ENCODE results near the gene FGF12. TPM values are rescaled to one million over a fixed set of nuclear protein-coding genes. Genes with fewer than 3 reads are reported as not detected.

FGF12 gene
- total RNA-seq, 8 experiments from 2014 or later = 8.2 to 173 (median 21.6) TPM

- WGBS, 10 experiments = 4 to 100% (median 27%) methylated on average over 1 to 7 of the region's 7 CpGs
- in situ Hi-C loops (cut with MboI; ENCODE audit: low pct_unique_long_range_greater_than_20kb in 2 of 9, low sequenced_read_pairs in 9 of 9, unreplicated experiment in 9 of 9) = loop anchor here in 1 of 9 experiments (25.0 kb wide), 1 partner anchor 249 kb away; no protein-coding TSS in a partner anchor
- H3K4me3 ChIP-seq = no peak overlapping the region
- no peak overlapping the region for H3K27ac ChIP-seq
- peaks cover 0 to 16% of the 10 kb centered on the region in 2 donors for H3K4me1 ChIP-seq (replicated peaks in 1 of 2)
- ATAC-seq (replicated peaks in 6 of 8) = peak in 3 of 8 experiments; percentile 80 to 81 (median 80)
Measured at GRCh38 chr3:192188218-192188835, 539.0 kb downstream of the FGF12 start.

GRCh38 chr3:192187485-192188051, 539.8 kb downstream of the FGF12 start:
- no peak for ATAC-seq (replicated peaks in 6 of 8)
- in situ Hi-C loops (cut with MboI; ENCODE audit: low pct_unique_long_range_greater_than_20kb in 2 of 9, low sequenced_read_pairs in 9 of 9, unreplicated experiment in 9 of 9) = loop anchor here in 1 of 9 experiments (25.0 kb wide), 1 partner anchor 250 kb away; no protein-coding TSS in a partner anchor
- WGBS, 10 experiments = 10 to 79% (median 54%) methylated on average over 3 to 4 of the region's 4 CpGs
- Histone ChIP-seq H3K4me1 (replicated peaks in 1 of 2) (peaks cover 0 to 16% of the 10 kb centered on the region in 2 donors), H3K27ac (no peak overlapping the region), H3K4me3 (no peak overlapping the region)

GRCh38 chr3:192186498-192186897, 540.8 kb downstream of the FGF12 start:
- in situ Hi-C loops (cut with MboI; ENCODE audit: low pct_unique_long_range_greater_than_20kb in 2 of 9, low sequenced_read_pairs in 9 of 9, unreplicated experiment in 9 of 9) = loop anchor here in 1 of 9 experiments (25.0 kb wide), 1 partner anchor 251 kb away; no protein-coding TSS in a partner anchor
- ATAC-seq (replicated peaks in 6 of 8) = no peak
- Histone ChIP-seq H3K4me3 (no peak overlapping the region), H3K27ac (no peak overlapping the region), H3K4me1 (replicated peaks in 1 of 2) (peaks cover 0 to 16% of the 10 kb centered on the region in 2 donors)
- WGBS, 10 experiments = 46 to 97% (median 79%) methylated on average over 2 to 3 of the region's 3 CpGs; no CpG with 5 or more reads in 2 of the 10 experiments

- peak in 4 of 8 experiments; percentile 19 to 50 (median 42) for ATAC-seq (replicated peaks in 6 of 8)
- no peak overlapping the region for H3K4me3 ChIP-seq
- 0 to 50% (median 32%) methylated on average over 1 to 2 of the region's 2 CpGs; no CpG with 5 or more reads in 2 of the 10 experiments for WGBS, 10 experiments
- H3K27ac ChIP-seq = no peak overlapping the region
- in situ Hi-C loops (cut with MboI; ENCODE audit: low pct_unique_long_range_greater_than_20kb in 2 of 9, low sequenced_read_pairs in 9 of 9, unreplicated experiment in 9 of 9) = loop anchor here in 1 of 9 experiments (25.0 kb wide), 1 partner anchor 251 kb away; no protein-coding TSS in a partner anchor
- peaks cover 0 to 16% of the 10 kb centered on the region in 2 donors for H3K4me1 ChIP-seq (replicated peaks in 1 of 2)
Measured at GRCh38 chr3:192186045-192186444, 541.3 kb downstream of the FGF12 start.

- peaks cover 0 to 16% of the 10 kb centered on the region in 2 donors for H3K4me1 ChIP-seq (replicated peaks in 1 of 2)
- H3K27ac ChIP-seq = no peak overlapping the region
- H3K4me3 ChIP-seq = no peak overlapping the region
- WGBS, 10 experiments = 17 to 67% (median 55%) methylated on average over 1 to 3 of the region's 3 CpGs; no CpG with 5 or more reads in 4 of the 10 experiments
- in situ Hi-C loops (cut with MboI; ENCODE audit: low pct_unique_long_range_greater_than_20kb in 2 of 9, low sequenced_read_pairs in 9 of 9, unreplicated experiment in 9 of 9) = loop anchor here in 1 of 9 experiments (25.0 kb wide), 1 partner anchor 254 kb away; no protein-coding TSS in a partner anchor
- no peak for ATAC-seq (replicated peaks in 6 of 8)
Measured at GRCh38 chr3:192183109-192183508, 544.2 kb downstream of the FGF12 start.

GRCh38 chr3:192181151-192181550, 546.2 kb downstream of the FGF12 start:
- ATAC-seq (replicated peaks in 6 of 8) = no peak
- H3K4me1 ChIP-seq (replicated peaks in 1 of 2) = peaks cover 0 to 16% of the 10 kb centered on the region in 2 donors
- no peak overlapping the region for H3K27ac ChIP-seq
- in situ Hi-C loops (cut with MboI; ENCODE audit: low pct_unique_long_range_greater_than_20kb in 2 of 9, low sequenced_read_pairs in 9 of 9, unreplicated experiment in 9 of 9) = loop anchor here in 1 of 9 experiments (25.0 kb wide), 1 partner anchor 256 kb away; no protein-coding TSS in a partner anchor
- WGBS, 10 experiments = 53 to 100% (median 83%) methylated on average over 1 to 4 of the region's 4 CpGs; no CpG with 5 or more reads in 4 of the 10 experiments
- H3K4me3 ChIP-seq = no peak overlapping the region

GRCh38 chr3:192177383-192177782, 550.0 kb downstream of the FGF12 start:
- Histone ChIP-seq H3K27ac (no peak overlapping the region), H3K4me3 (no peak overlapping the region), H3K4me1 (replicated peaks in 1 of 2) (peaks cover 0 to 3% of the 10 kb centered on the region in 2 donors)
- in situ Hi-C loops (cut with MboI; ENCODE audit: low pct_unique_long_range_greater_than_20kb in 2 of 9, low sequenced_read_pairs in 9 of 9, unreplicated experiment in 9 of 9) = loop anchor here in 1 of 9 experiments (25.0 kb wide), 1 partner anchor 260 kb away; no protein-coding TSS in a partner anchor
- peak in 3 of 8 experiments; percentile 45 to 65 (median 61) for ATAC-seq (replicated peaks in 6 of 8)
- 40 to 100% (median 80%) methylated on average over 1 to 3 of the region's 3 CpGs; no CpG with 5 or more reads in 2 of the 10 experiments for WGBS, 10 experiments

- in situ Hi-C loops (cut with MboI; ENCODE audit: low pct_unique_long_range_greater_than_20kb in 2 of 9, low sequenced_read_pairs in 9 of 9, unreplicated experiment in 9 of 9) = no loop called here
- Histone ChIP-seq H3K27ac (no peak overlapping the region), H3K4me3 (no peak overlapping the region), H3K4me1 (replicated peaks in 1 of 2) (peaks cover 0 to 9% of the 10 kb centered on the region in 2 donors)
- ATAC-seq (replicated peaks in 6 of 8) = no peak
- WGBS, 10 experiments = 50 to 100% (median 90%) methylated on average over 1 to 3 of the region's 4 CpGs; no CpG with 5 or more reads in 3 of the 10 experiments
Measured at GRCh38 chr3:192174283-192174682, 553.1 kb downstream of the FGF12 start.

GRCh38 chr3:192171213-192171612, 556.1 kb downstream of the FGF12 start:
- ATAC-seq (replicated peaks in 6 of 8) = no peak
- peaks cover 0 to 5% of the 10 kb centered on the region in 2 donors for H3K4me1 ChIP-seq (replicated peaks in 1 of 2)
- no peak overlapping the region for H3K27ac ChIP-seq
- 0 to 88% (median 33%) methylated on average over 1 of the region's 1 CpG; no CpG with 5 or more reads in 5 of the 10 experiments for WGBS, 10 experiments
- H3K4me3 ChIP-seq = no peak overlapping the region
- in situ Hi-C loops (cut with MboI; ENCODE audit: low pct_unique_long_range_greater_than_20kb in 2 of 9, low sequenced_read_pairs in 9 of 9, unreplicated experiment in 9 of 9) = no loop called here

GRCh38 chr3:192170659-192171058, 556.7 kb downstream of the FGF12 start:
- Histone ChIP-seq H3K4me3 (no peak overlapping the region), H3K27ac (no peak overlapping the region), H3K4me1 (replicated peaks in 1 of 2) (peaks cover 0 to 5% of the 10 kb centered on the region in 2 donors)
- in situ Hi-C loops (cut with MboI; ENCODE audit: low pct_unique_long_range_greater_than_20kb in 2 of 9, low sequenced_read_pairs in 9 of 9, unreplicated experiment in 9 of 9) = no loop called here
- 20 to 100% (median 67%) methylated on average over 1 to 3 of the region's 3 CpGs for WGBS, 10 experiments
- ATAC-seq (replicated peaks in 6 of 8) = peak in 1 of 8 experiments; percentile 38

GRCh38 chr3:192170031-192170430, 557.3 kb downstream of the FGF12 start:
- no peak overlapping the region for H3K27ac ChIP-seq
- in situ Hi-C loops (cut with MboI; ENCODE audit: low pct_unique_long_range_greater_than_20kb in 2 of 9, low sequenced_read_pairs in 9 of 9, unreplicated experiment in 9 of 9) = no loop called here
- H3K4me3 ChIP-seq = no peak overlapping the region
- peaks cover 0 to 5% of the 10 kb centered on the region in 2 donors for H3K4me1 ChIP-seq (replicated peaks in 1 of 2)
- WGBS, 10 experiments = 44 to 94% (median 87%) methylated on average over 4 to 6 of the region's 6 CpGs; no CpG with 5 or more reads in 2 of the 10 experiments
- no peak for ATAC-seq (replicated peaks in 6 of 8)

- ATAC-seq (replicated peaks in 6 of 8) = no peak
- no peak overlapping the region for H3K4me3 ChIP-seq
- peaks cover 0 to 5% of the 10 kb centered on the region in 2 donors for H3K4me1 ChIP-seq (replicated peaks in 1 of 2)
- 43 to 100% (median 82%) methylated on average over 2 to 4 of the region's 4 CpGs for WGBS, 10 experiments
- in situ Hi-C loops (cut with MboI; ENCODE audit: low pct_unique_long_range_greater_than_20kb in 2 of 9, low sequenced_read_pairs in 9 of 9, unreplicated experiment in 9 of 9) = no loop called here
- H3K27ac ChIP-seq = no peak overlapping the region
Measured at GRCh38 chr3:192169332-192169915, 557.9 kb downstream of the FGF12 start.

GRCh38 chr3:192168202-192168601, 559.1 kb downstream of the FGF12 start:
- no peak for ATAC-seq (replicated peaks in 6 of 8)
- H3K4me3 ChIP-seq = no peak overlapping the region
- H3K4me1 ChIP-seq (replicated peaks in 1 of 2) = peaks cover 0 to 5% of the 10 kb centered on the region in 2 donors
- in situ Hi-C loops (cut with MboI; ENCODE audit: low pct_unique_long_range_greater_than_20kb in 2 of 9, low sequenced_read_pairs in 9 of 9, unreplicated experiment in 9 of 9) = no loop called here
- no peak overlapping the region for H3K27ac ChIP-seq

All from motor neuron (in vitro differentiated cells).